K562 (cell line): ENCODE results near the gene NLRC3. TPM values are rescaled to one million over a fixed set of nuclear protein-coding genes. Genes with fewer than 3 reads are reported as not detected.

Experiments used
- ATAC-seq: fragments of 200-7000 bp; cut with Tn5 transposase; 3 replicates; pipeline ENCODE4 v1.9.1; 2020; ENCODE audit warnings: moderate library complexity
- BruUV-seq: library from RNA; stranded (reverse); fragments of 400-500 nt; replicated peaks from 2 replicates; lab custom pipeline; 2021; lab: Mats Ljungman, UMichigan
- CTCF ChIA-PET: fragments of 300-600 bp; formaldehyde crosslinking; extraction: SDS; loops from one replicate; lab custom pipeline; 2021; ENCODE audit warnings: low intra/inter-chr PET ratio; lab: Yijun Ruan, JAX
- POLR2A ChIA-PET: fragments of 300-600, 350-650 bp; sonication (Branson Sonifier 250); formaldehyde crosslinking; extraction: SDS; loops from one replicate; lab custom pipeline; 2021; ENCODE audit warnings: antibody characterized with exemption, inconsistent platforms; lab: Yijun Ruan, JAX
- DNase-seq, 4 experiments: peaks; one replicate each; pipeline versions ENCODE4 v3.0.0 to v3.0.0-alpha.2; 2011 to 2018; ENCODE audit warnings: low spot score in 3 of 4, mixed read lengths in 3 of 4; ENCODE audit errors: extremely low read depth in 1 of 4
- FAIRE-seq: peaks from 2 replicates; lab custom pipeline; 2011; peaks lifted over from hg19 to GRCh38; lab: Jason Lieb, UNC
- H2AFZ ChIP-seq: 2 replicates; pipeline ENCODE4 v1.6.0; 2011; ENCODE audit warnings: low read depth, low read length, control low read depth, inconsistent platforms
- H3K27ac ChIP-seq: fragments of 200-600 bp; 3 replicates; pipeline ENCODE4 v1.8.0; 2011; ENCODE audit warnings: low read depth, mild to moderate bottlenecking, control low read depth, inconsistent platforms, low read length, moderate library complexity, mixed read lengths; ENCODE audit errors: extremely low read depth
- H3K27me3 ChIP-seq, 2 experiments: fragments of 300-600 bp in 1 of 2; 2 replicates in 1 of 2; 3 replicates in 1 of 2; pipeline versions ENCODE4 v1.6.0 to v1.8.0; 2011; ENCODE audit warnings: inconsistent platforms in 2 of 2, low read length in 2 of 2, mild to moderate bottlenecking in 1 of 2, mixed read lengths in 1 of 2, moderate library complexity in 1 of 2; ENCODE audit not compliant: control insufficient read depth in 2 of 2, insufficient read depth in 2 of 2
- H3K36me3 ChIP-seq: fragments of 300-600 bp; 3 replicates; pipeline ENCODE4 v1.8.0; 2011; ENCODE audit warnings: mild to moderate bottlenecking, low read length, inconsistent platforms; ENCODE audit not compliant: control insufficient read depth, insufficient read depth
- H3K4me1 ChIP-seq, 2 experiments: fragments of 200-600 bp in 1 of 2; replicated peaks in 1 of 2; 2 replicates in 1 of 2; 3 replicates in 1 of 2; pipeline versions ENCODE4 v1.5.1 to v1.8.0; 2011; ENCODE audit warnings: inconsistent platforms in 2 of 2, low read length in 2 of 2, mild to moderate bottlenecking in 1 of 2, mixed read lengths in 1 of 2, moderate library complexity in 1 of 2; ENCODE audit not compliant: control insufficient read depth in 2 of 2, insufficient read depth in 2 of 2
- H3K4me2 ChIP-seq: 2 replicates; pipeline ENCODE4 v1.6.1; 2011; ENCODE audit warnings: low read length, control low read depth, inconsistent platforms, mixed read lengths; ENCODE audit not compliant: insufficient read depth
- H3K4me3 ChIP-seq: fragments of 200-600 bp; sonication (generic), shearing (Covaris generic); 2 replicates; pipeline ENCODE4 v1.5.1; 2016; ENCODE audit warnings: control low read depth, inconsistent platforms
- H3K79me2 ChIP-seq: fragments of 200-600 bp; 3 replicates; pipeline ENCODE4 v1.8.0; 2011; ENCODE audit warnings: low read length, inconsistent platforms; ENCODE audit not compliant: control insufficient read depth, insufficient read depth
- H3K9ac ChIP-seq, 2 experiments: 2 replicates each; pipeline versions ENCODE4 v1.6.0 to v1.6.1; 2011; ENCODE audit warnings: low read depth in 2 of 2, low read length in 2 of 2, control low read depth in 1 of 2, inconsistent platforms in 1 of 2, mild to moderate bottlenecking in 1 of 2, mixed read lengths in 1 of 2; ENCODE audit not compliant: insufficient read depth in 1 of 2
- H3K9me1 ChIP-seq: one replicate; pipeline ENCODE4 v1.6.0; 2011; ENCODE audit warnings: inconsistent platforms, mild to moderate bottlenecking, low read length, moderate library complexity; ENCODE audit not compliant: control insufficient read depth, insufficient read depth
- H3K9me3 ChIP-seq: replicated peaks from 2 replicates; pipeline ENCODE4 v1.5.1; 2011; ENCODE audit warnings: low read depth, low read length, inconsistent platforms; ENCODE audit not compliant: control insufficient read depth, insufficient read depth
- H4K20me1 ChIP-seq: replicated peaks from 2 replicates; pipeline ENCODE4 v1.6.1; 2011; ENCODE audit warnings: low read length, inconsistent platforms, mixed read lengths; ENCODE audit not compliant: control insufficient read depth, insufficient read depth
- PBX2 ChIP-seq, 2 experiments: IDR thresholded peaks in 1 of 2; conservative IDR thresholded peaks in 1 of 2; 2 replicates each; pipeline ENCODE4 v1.6.1; 2016; ENCODE audit warnings: low read depth in 2 of 2, mild to moderate bottlenecking in 1 of 2, missing compliant biosample characterization in 1 of 2, missing genetic modification characterization in 1 of 2, moderate library complexity in 1 of 2
- PPARD ChIP-seq: fragments of 250-450 bp; sonication (Bioruptor Pico); IDR thresholded peaks from 2 replicates; pipeline ENCODE4 v1.8.0; 2022; ENCODE audit warnings: inconsistent platforms, mild to moderate bottlenecking, moderate library complexity
- PYGO2 ChIP-seq: fragments of 450-650 bp; IDR thresholded peaks from 2 replicates; pipeline ENCODE4 v1.6.1; 2016; ENCODE audit warnings: mild to moderate bottlenecking, missing genetic modification characterization, moderate library complexity, missing compliant biosample characterization
- RNF2 ChIP-seq: sonication (generic); IDR thresholded peaks from 2 replicates; pipeline ENCODE4 v1.6.1; 2016
- ZNF174 ChIP-seq: fragments of 250-450 bp; sonication (Bioruptor Pico); IDR thresholded peaks from 2 replicates; pipeline ENCODE4 v1.4.0; 2020; ENCODE audit warnings: mild to moderate bottlenecking
- ZNF444 ChIP-seq: fragments of 250-450 bp; sonication (Bioruptor Pico); IDR thresholded peaks from 2 replicates; pipeline ENCODE4 v1.4.0; 2020; ENCODE audit warnings: mild to moderate bottlenecking, moderate library complexity
- WGBS: fragments of 100-300 bp; shearing (Covaris generic); methylation state at CpG from one replicate; pipeline ENCODE4 v1.1.6; 2016; ENCODE audit warnings: low coverage, mixed read lengths; ENCODE audit not compliant: insufficient coverage; ENCODE audit errors: missing lambda C conversion rate; 5-methylcytosine and 5-hydroxymethylcytosine counted together
- in situ Hi-C: fragments of 300-500 bp; cut with MboI; formaldehyde crosslinking; loops from 4 replicates; pipeline ENCODE4 v1.15.0; 2018; ENCODE audit warnings: inconsistent platforms, mixed read lengths
- intact Hi-C: fragments of 100-400 bp; cut with micrococcal nuclease; formaldehyde crosslinking; loops from 2 replicates; pipeline ENCODE4 v1.14.2; 2022
- polyA plus RNA-seq, 8 experiments: library from polyadenylated mRNA; depleted of rRNA in 4 of 8; stranded (reverse) in 5 of 8; unstranded in 3 of 8; fragments of >200 nt; fragmentation: Nextera tagmentation in 2 of 8; fragmentation: Illumina TruSeq in 1 of 8; extraction: Ambion mirVana in 2 of 8; extraction: Trizol in 1 of 8; gene quantifications; 2 replicates each; pipeline versions ENCODE4 v1.2.1 to v1.2.3, GENCODE V29; 2011 to 2014; ENCODE audit warnings: inconsistent platforms in 1 of 8, missing spikeins in 1 of 8
- total RNA-seq, 7 experiments: library from RNA; depleted of rRNA in 6 of 7; stranded (reverse); fragments of >200 nt in 6 of 7; fragmentation: Illumina TruSeq in 2 of 7; extraction: Trizol in 2 of 7; gene quantifications; 2 replicates each; pipeline versions ENCODE4 v1.2.1 to v1.2.3, GENCODE V29; 2011 to 2021; ENCODE audit warnings: low replicate concordance in 1 of 7

Gene NLRC3
- total and polyA plus RNA-seq, 9 of the 15 experiments (the other 6 are each of a cell fraction or from before 2014, with no cell fraction given), result 0.03 to 0.13 (median 0.03) TPM; not detected in 4

- ChIA-PET POLR2A (interaction anchor here (1.2 kb wide), 1 partner anchor 11 kb away, joined by 4 read pairs; no protein-coding TSS in a partner anchor), CTCF (no interaction called here)
- in situ Hi-C loops (no loop called here), intact Hi-C loops (loop anchor here (5.0 kb wide), 1 partner anchor 121 kb away; no protein-coding TSS in a partner anchor)
- H3K9me3 ChIP-seq, result no peaks in the 10 kb centered on the region
- FAIRE-seq, result no peak
- no peak overlapping the region for H3K4me2 ChIP-seq
- H3K9me1 ChIP-seq, result peaks cover 3% of the 10 kb centered on the region
- H3K27ac ChIP-seq, result no peak overlapping the region
- H3K79me2 ChIP-seq, result no peaks in the 10 kb centered on the region
- H3K4me3 ChIP-seq, result no peak overlapping the region
- TF ChIP-seq PYGO2 (tag) (no peak), ZNF444 (CRISPR knock-in tag) (no peak), PPARD (no peak), RNF2 (no peak), PBX2 (CRISPR knock-in tag; IDR thresholded peaks at IDR 0.05; ENCODE audit: low read depth) (no peak), PBX2 (tag; conservative IDR thresholded peaks at IDR 0.05; ENCODE audit: low read depth) (no peak), ZNF174 (no peak)
- TF ChIP-seq, all 486 proteins: peak for 0
- WGBS, result 43% methylated on average over 5 of the region's 5 CpGs
- no peaks in the 10 kb centered on the region for H3K27me3 ChIP-seq
- H2AFZ ChIP-seq, result no peak overlapping the region
- H4K20me1 ChIP-seq, result no peaks in the 10 kb centered on the region
- no peak overlapping the region for H3K9ac ChIP-seq
- DNase-seq, result no peak
- H3K36me3 ChIP-seq, result peaks cover 5% of the 10 kb centered on the region; the same call in 1 of the 3 replicates
- 0 out of 5 replicates have a peak, but pooled peaks cover 0 to under 1% of the 10 kb centered on the region in 2 experiments for H3K4me1 ChIP-seq
- no TSS peak for BruUV-seq
- no peak for ATAC-seq
Measured at GRCh38 chr16:3525951-3526350, 51.3 kb downstream of the NLRC3 start.
